Astrocyte (in vitro differentiated cells and primary cell): ENCODE results near the gene TRAPPC12.

ENCODE experiments used
- EZH2 ChIP-seq: IDR thresholded peaks from 2 replicates; pipeline ENCODE4 v1.6.1; 2012; ENCODE audit warnings: mild to moderate bottlenecking, low read length, inconsistent platforms; ENCODE audit not compliant: insufficient read depth
- TF ChIP-seq, protein P1 (sequence below): IDR thresholded peaks from 2 replicates; pipeline ENCODE4 v1.5.1; 2011; ENCODE audit warnings: low read depth, mild to moderate bottlenecking, inconsistent platforms, low read length, moderate library complexity; ENCODE audit not compliant: insufficient read depth

- TF ChIP-seq, protein P1, sequence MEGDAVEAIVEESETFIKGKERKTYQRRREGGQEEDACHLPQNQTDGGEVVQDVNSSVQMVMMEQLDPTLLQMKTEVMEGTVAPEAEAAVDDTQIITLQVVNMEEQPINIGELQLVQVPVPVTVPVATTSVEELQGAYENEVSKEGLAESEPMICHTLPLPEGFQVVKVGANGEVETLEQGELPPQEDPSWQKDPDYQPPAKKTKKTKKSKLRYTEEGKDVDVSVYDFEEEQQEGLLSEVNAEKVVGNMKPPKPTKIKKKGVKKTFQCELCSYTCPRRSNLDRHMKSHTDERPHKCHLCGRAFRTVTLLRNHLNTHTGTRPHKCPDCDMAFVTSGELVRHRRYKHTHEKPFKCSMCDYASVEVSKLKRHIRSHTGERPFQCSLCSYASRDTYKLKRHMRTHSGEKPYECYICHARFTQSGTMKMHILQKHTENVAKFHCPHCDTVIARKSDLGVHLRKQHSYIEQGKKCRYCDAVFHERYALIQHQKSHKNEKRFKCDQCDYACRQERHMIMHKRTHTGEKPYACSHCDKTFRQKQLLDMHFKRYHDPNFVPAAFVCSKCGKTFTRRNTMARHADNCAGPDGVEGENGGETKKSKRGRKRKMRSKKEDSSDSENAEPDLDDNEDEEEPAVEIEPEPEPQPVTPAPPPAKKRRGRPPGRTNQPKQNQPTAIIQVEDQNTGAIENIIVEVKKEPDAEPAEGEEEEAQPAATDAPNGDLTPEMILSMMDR: no peak
- no peak for TF ChIP-seq EZH2
Observed at GRCh38 chr2:3432067-3432466, 52.6 kb downstream of the TRAPPC12 start.
